Measurements from ENCODE around the gene BRSK2. TPM values are rescaled to one million over a fixed set of nuclear protein-coding genes. Genes with fewer than 3 reads are reported as not detected.

Gene BRSK2
- total RNA-seq, 1 donor, result under 0.01 TPM

- DNase-seq (ENCODE audit: low read depth), result no peak
- no peak overlapping the region for H3K4me3 ChIP-seq (ENCODE audit: low read depth, low read length)
- TF ChIP-seq, protein P1, sequence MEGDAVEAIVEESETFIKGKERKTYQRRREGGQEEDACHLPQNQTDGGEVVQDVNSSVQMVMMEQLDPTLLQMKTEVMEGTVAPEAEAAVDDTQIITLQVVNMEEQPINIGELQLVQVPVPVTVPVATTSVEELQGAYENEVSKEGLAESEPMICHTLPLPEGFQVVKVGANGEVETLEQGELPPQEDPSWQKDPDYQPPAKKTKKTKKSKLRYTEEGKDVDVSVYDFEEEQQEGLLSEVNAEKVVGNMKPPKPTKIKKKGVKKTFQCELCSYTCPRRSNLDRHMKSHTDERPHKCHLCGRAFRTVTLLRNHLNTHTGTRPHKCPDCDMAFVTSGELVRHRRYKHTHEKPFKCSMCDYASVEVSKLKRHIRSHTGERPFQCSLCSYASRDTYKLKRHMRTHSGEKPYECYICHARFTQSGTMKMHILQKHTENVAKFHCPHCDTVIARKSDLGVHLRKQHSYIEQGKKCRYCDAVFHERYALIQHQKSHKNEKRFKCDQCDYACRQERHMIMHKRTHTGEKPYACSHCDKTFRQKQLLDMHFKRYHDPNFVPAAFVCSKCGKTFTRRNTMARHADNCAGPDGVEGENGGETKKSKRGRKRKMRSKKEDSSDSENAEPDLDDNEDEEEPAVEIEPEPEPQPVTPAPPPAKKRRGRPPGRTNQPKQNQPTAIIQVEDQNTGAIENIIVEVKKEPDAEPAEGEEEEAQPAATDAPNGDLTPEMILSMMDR (IDR thresholded peaks at IDR 0.05; ENCODE audit: insufficient read depth, low read depth, low read length), result no peak
These were observed 12.4 kb upstream of the BRSK2 start for GRCh38 chr11:1377231-1377780.

DNA sequence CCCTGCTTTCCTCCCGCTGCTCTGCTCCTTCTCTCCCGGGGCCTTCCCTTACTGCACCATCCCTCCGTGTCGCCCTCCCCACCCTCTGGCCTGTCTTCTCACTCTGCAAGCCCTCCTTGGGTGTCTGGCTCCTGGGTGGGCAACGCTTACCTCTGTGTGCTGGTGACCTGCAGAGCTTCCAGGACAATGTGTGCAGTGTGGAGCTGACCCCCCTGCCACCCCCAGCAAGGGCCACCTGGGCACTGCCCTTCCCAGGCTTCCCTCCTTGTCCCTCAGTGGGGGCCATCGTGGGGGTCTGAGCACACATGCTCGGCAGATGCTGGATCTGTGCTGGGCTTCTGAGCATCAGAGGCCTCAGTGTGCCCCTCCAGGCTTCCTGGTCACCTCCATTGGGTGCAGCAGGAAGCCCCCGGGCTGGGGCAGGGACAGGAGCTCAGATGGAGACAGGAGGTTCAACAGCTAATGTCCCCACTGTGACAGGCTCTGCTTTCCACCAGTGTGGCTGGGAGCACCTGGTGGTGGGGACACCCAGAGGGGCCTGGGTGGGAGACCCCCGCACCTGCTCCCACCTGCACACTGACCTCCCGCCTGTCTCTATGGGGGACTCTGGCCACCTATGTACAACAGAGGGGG, 7.8 kb upstream of the BRSK2 start:
- no peak overlapping the region for H3K4me3 ChIP-seq (ENCODE audit: low read depth, low read length)
- DNase-seq (ENCODE audit: low read depth), result no peak
- TF ChIP-seq, protein P1 (IDR thresholded peaks at IDR 0.05; ENCODE audit: insufficient read depth, low read depth, low read length), result no peak

DNA sequence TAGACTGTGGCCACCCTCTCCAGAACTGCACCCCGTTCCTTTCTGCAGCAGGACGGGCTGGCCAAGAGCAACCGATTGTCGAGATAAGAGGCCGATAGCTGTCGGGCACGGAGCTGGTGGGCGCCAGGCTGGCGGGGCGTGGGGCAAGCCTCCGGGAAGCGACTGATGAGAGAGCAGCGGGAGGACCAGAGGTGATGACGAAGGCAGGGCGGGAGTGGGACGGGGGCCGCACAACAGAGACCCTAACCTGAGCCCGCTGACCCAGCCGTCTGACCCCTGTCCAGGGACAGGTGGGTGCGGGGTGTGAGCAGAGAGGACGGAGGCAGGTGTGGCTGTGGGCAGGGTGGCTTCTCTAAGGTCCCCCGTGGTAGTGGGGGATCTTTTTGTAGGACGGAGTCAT, 7.3 kb upstream of the BRSK2 start:
- H3K4me3 ChIP-seq (ENCODE audit: low read depth, low read length), result no peak overlapping the region
- DNase-seq (ENCODE audit: low read depth), result no peak
- TF ChIP-seq, protein P1 (IDR thresholded peaks at IDR 0.05; ENCODE audit: insufficient read depth, low read depth, low read length), result no peak

DNA sequence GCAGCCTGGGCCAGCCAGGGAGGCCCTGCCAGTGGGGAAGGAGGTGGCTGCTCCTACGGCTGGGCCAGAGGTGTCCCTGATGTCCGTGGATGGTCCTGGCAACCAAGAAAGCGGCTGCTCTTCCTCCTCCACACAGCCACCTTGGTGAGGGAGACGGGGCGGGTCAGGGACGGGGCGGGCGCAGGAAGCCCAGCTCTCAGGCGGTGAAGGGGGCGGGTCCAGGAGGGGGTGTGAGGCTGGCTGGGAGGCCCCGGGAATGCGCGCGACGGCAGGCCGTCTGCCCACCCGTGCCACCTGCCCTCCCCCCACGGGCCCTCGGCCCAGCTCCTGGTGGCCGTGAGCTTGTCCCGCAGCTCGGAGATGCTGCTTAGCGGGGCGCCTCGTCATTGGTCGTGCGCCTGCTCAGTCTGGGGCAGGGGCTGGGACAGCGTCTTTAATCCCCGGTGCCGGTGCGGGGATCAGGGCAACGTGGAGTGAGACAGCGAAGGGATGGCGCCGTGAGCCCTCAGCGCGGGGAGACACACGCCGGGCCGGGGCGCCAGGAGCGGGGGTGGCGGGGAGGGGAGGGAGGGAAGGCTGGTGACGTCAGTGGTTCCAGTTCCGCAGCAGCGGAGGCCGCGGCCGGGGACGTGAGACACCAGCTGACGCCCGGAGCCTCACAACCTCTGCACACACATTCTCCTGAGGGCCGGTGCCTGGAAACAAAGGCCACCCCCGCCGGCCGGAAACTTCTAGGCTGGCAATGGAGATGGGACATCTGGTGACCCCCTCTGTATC, 6.7 kb upstream of the BRSK2 start:
- peak overlapping the region; percentile 64 for H3K4me3 ChIP-seq (ENCODE audit: low read depth, low read length)
- TF ChIP-seq, protein P1 (IDR thresholded peaks at IDR 0.05; ENCODE audit: insufficient read depth, low read depth, low read length), result no peak
- peak; percentile 73 for DNase-seq (ENCODE audit: low read depth)

GRCh38 chr11:1384199-1384970, 5.3 kb upstream of the BRSK2 start:
- DNase-seq (ENCODE audit: low read depth), result no peak

DNA sequence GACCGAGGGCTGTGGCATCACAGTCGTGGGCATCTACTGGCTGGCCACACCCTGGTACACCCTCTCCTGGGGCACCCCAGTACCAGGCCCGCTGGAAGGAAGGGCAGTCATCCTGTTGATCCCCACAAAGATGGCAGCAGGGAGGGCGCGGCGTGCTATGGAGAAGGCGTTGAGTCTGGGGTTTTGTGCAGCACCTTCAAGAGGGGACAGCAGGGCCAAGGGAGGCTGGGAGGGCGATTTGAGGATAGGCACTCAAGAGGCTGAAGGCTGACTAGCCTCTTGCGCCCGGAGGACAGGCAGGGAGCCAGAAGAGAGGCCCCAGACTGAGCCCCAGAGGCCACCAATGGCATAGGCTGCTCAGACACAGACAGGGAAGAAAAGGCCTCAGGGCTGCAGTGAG, 2.2 kb upstream of the BRSK2 start:
- no peak overlapping the region for H3K4me3 ChIP-seq (ENCODE audit: low read depth, low read length)
- TF ChIP-seq, protein P1 (IDR thresholded peaks at IDR 0.05; ENCODE audit: insufficient read depth, low read depth, low read length), result no peak
- no peak for DNase-seq (ENCODE audit: low read depth)

More at GRCh38 chr11:1384199-1384970, 5.3 kb upstream of the BRSK2 start:
- H3K4me3 ChIP-seq (ENCODE audit: low read depth, low read length), result no peak overlapping the region
- TF ChIP-seq, protein P1 (IDR thresholded peaks at IDR 0.05; ENCODE audit: insufficient read depth, low read depth, low read length), result no peak

All from fibroblast of villous mesenchyme (primary cell).